ENCODE results near the gene ABLIM3.
A peak's percentile ranks its signal among the peaks of the same experiment; 100 is the strongest.
"Not testable (repeated sequence)": the region's sequence is repeated elsewhere in the genome, so short reads cannot be mapped to it uniquely, and the experiment has no call there.

The ABLIM3 gene

DNA sequence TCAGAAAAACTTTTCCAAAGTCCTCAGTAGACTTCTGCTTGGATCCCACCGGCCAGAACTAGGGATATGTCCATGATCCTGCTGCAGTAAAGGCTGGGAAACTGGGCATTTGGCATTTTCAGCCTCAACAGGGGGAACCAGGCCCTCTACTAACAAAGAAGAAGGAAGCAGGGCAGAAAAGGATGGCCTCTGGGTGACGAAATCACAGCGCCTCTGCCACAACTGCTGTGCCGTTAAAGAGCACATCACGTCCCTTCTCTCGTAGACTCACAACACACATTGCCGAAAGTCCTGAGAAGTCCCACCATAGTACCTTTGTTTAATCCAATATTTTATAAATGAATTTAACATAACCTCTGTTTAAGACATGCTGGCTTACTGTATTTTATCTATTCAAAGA is 120.0 kb downstream of the ABLIM3 start:
- no peak for DNase-seq

DNA sequence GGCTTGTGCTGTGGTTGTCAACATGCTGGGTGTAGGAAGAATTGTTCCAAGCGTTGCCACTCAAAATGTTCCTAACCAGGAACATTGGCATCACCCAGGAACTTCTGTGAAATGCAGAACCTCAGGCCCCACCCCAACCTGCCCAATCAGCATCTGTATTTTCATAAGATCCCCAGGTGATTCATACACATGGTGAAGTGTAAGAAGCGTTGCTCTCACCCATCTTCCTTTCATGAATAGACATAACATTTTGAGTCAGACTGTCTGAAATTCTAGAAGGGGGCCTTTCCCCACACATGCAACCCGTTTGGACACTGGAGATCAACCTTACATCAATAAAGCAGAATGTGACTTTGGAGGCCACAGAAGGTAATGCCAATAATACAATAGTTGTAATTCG is 121.0 kb downstream of the ABLIM3 start:
- no peak for DNase-seq

DNA sequence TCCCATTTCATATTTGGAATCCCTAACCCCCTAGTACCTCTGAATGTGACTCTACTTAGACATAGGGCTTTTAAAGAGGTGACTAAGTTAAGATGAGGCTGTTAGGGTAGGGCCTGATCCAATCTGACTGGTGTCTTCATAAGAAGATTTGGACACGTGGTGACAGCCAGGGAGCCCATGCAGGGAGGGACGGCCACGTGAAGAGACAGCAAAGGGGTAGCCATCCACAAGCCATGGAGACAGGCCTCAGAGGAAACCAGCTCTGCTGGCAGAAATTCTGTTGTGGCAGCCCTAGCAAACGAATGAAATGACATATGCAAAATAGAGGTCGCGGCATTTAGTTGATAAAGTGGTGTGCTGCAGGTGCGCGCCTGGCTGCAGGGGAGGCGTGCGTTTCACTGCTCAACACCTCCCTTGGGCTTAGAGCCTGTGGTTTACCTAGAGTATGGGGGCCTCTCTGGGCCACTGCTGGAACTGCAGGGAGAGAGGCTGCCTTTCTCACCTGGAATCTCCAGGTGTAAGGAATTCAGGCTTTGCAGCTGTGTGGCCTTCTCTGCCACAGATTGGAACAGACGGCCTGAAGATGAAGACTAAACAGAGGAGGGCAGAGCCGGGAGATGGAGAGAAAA is 123.3 kb downstream of the ABLIM3 start:
- no peak for DNase-seq

DNA sequence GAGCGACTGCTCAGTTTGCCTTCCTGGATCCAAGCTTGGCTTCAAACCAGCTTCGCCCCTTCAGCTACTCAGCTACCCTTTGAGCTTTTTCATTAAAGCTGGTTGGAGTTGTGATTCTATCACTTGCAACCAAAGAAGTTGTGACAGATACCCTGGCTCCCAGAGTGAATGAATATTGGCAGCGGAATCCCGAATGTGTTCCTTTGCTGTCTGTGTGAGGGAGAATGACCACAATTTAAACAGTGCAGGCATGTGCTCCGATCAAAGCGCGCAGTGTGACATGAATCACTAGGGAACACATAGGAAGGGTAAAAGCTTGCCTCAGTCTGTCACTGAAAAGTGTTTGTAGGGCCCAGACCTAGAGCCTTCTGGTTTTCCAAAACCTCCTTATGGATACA is 123.8 kb downstream of the ABLIM3 start:
- no peak for DNase-seq

DNA sequence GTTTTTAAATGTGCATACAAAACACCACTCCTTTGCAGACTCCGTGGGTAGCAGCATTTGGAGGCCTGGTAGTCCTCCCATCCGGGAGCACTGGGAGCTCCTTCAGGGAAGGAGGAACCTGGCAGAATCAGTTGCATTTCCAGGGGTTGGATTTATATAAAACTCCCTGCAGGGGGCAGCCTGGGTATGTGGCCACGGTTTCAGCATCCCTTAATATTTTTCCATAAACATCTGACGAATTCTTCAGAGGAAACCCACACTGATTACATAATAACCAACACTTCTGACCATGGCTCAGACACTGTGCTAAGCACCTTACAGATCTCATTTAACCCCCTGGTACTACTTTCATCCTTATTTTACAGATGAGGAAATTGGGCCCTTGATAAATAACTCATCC is 124.3 kb downstream of the ABLIM3 start:
- peak; percentile 52 for DNase-seq

DNA sequence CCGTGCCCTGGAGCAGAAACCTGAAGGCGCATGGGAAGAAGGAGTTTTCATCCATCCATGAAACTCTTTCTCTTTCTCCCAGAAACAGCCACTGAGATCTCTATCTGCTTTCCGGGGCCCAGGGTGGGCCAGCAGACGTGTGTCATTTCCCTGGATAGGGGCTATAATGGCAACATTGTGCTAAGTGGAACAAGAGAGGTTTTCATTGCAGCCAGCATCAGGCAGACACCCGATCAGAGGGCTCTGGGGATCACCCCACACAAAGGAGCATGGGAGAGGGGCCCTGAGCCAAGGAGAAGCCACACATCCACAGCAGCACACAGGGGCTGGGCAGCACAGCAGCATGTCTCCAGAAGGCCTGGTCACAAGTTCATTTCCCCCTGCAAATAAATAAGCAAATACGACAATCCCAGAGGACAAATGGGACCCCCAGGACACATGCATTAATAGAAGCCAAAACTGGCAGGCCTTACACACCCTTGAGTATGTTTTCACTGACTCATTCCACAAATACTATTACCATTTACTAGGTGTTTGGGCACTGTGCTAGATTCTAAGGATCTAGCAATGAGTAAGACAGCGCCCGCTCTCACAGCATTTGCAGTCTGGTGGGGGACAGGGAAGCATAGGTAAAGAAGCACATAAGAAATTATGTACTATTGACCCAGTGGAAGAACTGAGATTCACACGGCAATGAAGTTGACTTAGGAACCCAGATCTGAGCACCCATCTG is 126.1 kb downstream of the ABLIM3 start:
- DNase-seq = no peak

DNA sequence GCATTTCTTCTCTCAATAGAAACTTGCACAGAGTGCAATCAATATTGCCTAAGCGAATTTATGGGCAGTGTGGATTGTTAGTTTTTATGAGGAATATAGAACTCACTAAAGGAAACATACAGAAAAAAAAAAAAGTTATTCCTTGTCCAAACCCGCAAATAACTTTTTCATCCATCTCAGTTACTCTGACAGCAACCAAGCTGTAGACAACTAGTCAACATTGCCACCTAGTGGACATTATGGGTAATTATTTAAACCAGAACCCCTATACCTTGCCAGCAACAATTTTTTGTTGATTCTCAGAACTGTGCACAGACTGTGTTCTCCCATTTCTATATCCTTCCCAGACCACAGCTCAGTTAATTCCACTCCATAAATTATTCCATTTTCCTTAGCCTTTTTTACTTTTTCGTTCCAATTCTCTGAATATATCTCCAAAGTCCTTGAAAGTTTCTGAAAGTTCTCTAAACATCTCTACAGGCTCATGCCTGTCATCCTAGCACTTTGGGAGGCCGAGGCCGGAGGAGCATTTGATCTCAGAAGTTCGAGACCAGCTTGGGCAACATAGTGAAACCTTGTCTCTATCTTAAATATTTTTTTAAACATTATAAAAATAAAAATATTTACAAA is 127.8 kb downstream of the ABLIM3 start:
- peak; percentile 51 for DNase-seq

DNA sequence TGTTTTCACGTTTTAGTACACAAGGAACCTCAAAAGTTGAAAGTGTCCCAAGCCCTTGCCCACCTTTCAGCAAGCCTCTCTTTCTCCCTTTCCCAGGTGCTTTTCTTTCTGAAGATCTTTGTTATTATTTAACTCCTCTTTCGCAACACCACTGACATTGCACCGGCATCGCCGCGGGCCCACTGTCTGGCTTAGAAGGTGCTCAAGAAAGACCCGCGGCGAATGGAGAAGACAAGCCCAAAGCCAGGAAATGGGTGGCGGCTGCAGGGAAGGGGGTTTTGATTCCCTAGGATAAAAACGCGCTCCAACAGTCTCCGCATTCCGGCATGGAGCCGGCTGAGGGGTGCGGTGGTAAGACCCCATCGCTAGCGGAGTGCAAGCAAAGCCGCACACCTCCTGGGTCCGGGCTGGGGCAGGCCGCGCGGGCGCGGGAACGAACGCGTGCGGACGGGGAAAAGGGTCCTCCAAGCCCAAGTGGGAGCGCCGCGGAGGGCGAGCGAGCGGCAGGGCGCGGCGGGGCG is 130.0 kb downstream of the ABLIM3 start:
- no peak for DNase-seq

DNA sequence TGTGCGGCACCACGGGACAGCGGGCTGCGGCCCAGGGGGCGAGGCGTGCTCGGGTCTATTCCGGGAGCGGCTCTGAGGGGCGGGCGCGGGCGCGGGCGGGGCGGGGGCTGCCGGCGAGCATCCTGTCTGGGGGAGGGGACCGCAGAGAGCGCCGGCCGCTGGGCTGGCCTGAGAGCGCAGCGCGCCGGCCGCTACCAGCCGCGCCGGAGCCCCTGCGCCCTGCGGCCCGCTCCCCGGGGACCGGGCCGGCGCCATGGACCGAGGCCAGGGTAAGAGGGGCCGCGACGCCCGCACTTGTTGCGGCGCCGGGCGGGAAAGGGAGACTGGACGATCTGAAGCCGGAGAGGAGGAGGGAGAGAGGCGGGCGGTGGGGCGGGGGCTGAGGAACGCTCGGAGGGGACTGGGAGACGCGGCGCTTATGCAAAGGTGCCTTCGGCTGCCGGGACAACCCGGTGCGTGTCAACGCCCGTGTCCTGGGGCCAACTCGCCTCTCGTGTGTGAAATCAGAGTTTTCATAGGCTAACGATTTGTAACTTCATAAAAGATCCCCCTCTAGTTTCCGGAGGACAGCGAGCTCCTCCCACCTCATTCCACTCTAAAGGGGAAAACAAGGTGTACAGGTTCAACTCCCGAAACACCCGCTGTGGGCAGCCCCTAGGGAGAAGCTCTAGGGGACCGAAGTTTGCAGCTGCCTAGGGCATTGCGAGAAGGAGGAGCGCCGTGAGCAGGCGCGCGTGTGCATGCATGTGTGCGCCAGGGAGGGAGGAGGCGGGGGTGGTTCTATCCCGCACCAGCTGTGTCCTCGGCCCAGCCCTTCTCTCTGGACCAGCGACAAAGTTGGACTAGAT is 130.6 kb downstream of the ABLIM3 start, which contains the start of gene AFAP1L1:
TSS of gene AFAP1L1 (plus strand) at position 144 of the 848 bp plus-strand sequence. CDS start at position 254, 110 bp downstream.
- DNase-seq = peak; percentile 36

DNA sequence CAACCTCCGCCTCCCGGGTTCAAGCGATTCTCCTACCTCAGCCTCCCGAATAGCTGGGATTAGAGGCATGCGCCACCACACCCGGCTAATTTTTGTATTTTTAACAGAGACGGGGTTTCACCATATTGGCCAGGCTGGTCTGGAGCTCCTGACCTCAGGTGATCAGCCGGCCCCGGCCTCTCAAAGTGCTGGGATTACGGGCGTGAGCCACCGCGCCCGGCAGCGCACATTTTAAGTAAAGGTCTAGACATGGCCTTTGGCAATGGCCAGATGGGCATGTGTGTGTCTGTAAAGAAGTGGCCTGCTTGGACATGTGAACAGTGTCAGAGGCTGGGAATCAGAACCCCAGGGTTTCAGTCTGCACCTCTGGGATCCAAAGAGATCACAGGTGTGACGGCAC is 131.5 kb downstream of the ABLIM3 start:
- not testable (repeated sequence) for DNase-seq

DNA sequence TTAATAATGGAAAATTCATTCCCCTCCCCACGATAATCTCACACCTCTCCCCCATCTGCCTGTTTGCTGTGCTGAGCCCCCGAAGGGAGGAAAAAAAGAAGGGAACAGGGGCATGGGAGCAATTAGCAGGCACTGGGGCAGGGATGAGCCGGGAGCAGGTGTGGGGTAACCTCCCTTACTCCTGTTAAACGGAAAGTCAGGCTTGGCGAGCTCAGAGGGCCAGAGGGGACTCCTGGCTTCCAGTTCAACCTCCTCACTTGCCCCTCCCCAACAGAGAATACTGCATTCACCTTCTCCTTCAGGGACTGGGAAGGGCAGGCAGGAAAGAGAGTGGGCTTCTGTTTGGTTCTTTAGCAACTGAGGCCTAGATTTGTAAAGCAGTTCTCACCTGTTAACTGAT is 131.9 kb downstream of the ABLIM3 start:
- no peak for DNase-seq

DNA sequence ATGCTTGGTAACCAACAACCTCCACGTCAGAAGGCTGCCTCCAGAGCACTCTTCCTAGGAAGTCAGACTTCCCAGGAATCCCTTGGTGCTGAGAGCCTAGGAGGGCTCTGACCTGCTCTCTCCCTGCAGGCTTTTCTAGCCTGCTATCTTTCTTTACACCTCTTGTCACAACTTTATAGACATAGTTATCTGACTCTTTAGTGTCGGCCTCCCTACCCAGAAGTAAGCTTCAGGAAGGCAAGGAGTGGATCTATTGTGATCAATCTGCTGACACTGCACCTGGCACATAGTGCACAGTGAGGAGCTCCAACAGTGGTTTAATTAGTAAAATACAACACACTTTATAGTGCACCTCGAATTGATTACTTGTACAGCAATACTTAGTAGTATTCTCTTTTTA is 132.7 kb downstream of the ABLIM3 start:
- no peak for DNase-seq

DNA sequence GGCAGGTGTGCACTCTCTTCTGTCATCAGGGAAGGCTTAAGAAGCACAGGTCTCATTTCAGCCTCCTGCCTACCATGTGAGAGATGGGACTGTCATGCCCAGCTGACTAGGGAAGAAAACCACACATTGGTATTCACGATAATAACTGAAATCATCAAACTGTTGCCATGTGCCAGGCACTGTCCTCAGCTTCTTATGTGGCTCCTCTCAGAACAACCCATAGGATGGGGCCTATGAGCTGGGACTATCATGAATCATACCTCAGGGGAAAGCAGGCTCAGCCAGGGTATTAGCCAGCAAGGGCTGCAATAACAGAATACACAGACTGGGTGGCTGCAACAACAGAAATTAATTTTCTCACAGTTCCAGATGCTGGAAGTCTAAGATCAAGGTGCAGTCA is 133.6 kb downstream of the ABLIM3 start:
- DNase-seq = no peak

DNA sequence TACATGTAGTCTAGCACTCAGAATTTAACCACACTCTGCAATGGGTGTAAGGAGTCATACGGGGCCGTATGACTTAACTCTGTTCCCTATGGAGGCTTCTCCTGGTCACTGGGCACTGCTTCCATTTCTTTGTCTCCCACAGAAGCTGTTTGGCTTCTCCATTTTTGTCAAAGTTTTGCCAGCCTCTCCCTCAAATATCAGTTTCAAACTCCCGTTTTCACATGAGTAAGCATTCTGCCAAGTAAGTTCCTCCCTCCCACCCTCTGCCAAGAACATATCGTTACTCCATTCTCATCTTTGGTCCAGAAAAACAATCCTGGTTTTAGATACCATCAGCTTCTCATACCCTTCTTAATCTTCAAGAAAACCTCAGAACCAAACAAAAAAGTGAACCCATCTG is 136.5 kb downstream of the ABLIM3 start:
- no peak for DNase-seq

DNA sequence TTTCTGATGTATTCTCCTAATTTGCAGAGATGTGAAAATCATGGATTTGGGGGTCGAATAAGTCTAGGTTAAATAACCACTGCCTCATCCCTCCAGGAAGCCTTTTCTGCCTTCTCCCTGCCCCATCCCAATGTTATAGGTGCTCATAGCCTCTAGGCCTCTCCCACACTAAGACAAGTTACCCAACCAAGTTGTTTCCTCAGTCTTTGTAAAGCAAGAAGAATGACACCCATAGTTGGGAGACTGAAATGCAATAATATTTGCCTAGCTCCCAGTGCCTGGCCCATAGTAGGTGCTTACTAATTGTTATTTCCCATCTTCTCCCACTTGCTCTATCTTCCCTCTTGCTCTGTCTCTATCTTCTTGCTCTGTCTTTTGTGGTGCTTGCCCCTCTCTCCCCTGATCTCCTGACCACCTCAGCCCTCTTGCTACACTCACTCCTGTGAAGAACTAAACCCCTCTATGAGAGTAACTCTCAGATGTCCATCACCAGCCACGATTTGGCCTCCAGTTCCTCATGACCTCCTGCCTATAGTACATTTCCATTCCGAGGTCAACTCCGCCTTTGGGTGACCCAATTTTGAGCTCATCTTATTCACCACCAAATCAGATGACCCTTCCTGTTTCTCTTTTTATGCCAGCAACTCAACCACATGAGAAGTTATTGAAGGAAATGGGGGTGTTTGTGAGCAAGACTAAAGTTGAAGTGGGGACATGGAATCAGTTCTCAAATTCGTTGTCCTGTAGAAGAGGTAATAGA is 137.3 kb downstream of the ABLIM3 start:
- no peak for DNase-seq

DNA sequence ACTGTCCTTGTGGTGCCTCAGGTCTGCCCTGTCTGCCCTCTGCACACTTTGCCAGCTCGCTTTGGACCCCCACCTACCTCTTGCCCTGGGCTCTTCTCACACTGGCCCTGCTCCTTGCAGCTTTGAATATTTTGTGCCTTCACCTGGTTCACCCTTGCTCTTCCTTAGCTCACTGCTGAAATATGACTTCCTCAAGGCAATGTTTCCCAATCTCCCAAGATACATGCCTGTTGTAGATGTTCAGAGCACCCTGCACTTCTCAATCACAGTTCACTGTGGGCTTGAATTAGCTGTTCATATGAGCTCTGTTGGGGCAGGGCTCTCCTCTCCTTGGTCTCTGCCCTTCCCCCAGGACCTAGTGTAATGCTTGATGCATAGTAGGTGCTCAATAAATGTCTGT is 138.4 kb downstream of the ABLIM3 start:
- no peak for DNase-seq

DNA sequence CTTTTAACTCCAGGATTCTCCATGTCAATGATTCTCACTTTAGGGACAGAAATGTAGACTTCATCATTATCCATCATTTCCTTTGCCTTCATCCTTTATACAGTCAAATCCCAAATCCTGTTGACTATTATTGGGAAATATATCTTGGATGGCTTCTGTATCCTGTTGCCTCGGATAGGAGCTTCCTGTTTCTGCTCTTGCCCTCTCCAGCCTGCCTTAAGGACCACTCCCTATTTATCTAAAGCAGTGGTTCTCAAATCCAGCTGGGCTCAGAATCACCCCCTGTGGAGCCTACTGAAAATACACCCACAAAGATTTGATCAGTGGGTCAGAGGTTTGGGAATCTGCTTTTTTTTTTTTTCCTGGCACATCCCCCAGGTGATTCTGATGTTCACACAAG is 138.8 kb downstream of the ABLIM3 start:
- no peak for DNase-seq

DNA sequence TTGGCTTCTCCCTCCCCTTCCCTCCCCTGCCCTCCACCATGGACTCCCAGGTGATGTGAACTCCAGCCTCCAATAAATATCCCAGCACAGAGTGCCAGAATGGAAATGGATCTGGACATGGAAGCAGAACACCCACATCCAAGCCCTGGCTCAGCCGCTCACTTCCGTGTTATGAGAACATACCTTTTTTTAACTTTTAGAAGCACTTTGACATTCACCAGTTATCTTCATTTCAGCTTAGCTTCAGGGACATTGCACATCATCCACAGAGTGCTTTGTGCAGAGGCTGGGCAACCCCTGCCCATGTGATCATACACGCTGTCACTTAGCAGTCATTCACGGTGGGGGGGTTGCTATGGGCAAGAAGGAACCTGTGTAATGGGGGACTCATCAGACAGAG is 139.5 kb downstream of the ABLIM3 start:
- no peak for DNase-seq

DNA sequence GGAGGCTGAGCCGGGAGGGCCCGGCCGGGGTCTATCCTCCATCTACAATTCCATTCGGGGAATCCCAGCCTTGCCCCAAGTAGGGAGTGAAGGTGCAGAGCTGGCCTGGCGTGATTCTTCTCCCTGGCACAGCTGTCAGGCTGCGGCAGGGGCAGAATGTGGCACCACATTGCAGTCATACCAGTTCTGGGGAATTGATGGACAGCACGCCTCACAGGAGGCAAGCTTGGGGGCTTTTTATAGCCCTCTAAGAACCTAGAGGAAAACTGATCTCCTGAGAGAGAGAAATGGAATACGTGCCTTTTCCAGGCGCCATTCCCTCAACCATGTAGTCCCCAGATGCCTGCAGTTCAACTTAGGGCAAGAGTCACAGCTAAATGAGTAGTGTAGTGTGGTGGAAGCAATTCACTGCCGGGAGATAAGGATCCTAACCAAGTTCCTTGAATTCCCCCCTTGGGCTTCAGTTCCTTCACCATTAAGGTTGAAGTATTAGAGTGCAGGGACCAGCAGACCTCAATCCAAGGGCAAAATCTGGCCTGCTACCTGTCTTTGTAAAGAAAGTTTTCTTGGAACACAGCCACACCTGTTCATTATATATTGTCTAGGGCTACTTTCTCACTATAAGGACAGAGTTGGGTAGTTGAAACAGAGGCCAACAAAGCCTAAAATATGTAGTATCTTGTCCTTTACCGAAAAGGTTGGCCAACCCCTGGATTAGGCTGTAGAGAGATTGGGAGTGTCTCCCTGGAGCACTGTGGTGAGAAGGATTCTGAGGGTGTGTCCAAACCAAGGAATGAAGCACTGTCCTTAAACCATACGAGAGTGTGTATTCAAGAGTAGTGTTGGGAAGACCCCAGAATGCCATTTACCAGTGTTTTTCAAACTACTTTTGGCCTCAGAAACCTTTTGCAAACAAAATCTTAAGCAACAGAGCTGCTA is 141.0 kb downstream of the ABLIM3 start:
- no peak for DNase-seq

DNA sequence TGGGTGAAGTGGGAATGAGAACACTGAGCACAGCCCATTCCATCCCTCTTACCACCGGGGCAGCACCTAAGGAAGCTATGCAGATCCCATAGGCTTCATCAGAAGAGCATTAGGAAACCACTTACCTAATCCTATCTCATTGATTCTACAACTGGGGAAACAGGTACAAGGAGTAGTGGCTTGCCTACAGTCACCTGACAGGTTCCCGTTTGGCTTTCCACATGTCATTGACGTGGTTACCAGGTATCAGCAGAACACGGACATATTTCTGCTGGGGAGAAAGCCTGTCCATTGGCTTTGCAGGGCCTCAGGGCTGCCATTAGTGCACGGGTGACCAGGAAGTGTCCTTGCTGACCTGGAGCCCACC is 141.7 kb downstream of the ABLIM3 start:
- DNase-seq = no peak
